K562 (cell line): ENCODE results near the gene HIVEP3. TPM values are rescaled to one million over a fixed set of nuclear protein-coding genes. Genes with fewer than 3 reads are reported as not detected.

Experiments
- MGA ChIP-seq: fragments of 450-650 bp; IDR thresholded peaks from 2 replicates; pipeline ENCODE4 v1.6.1; 2016; ENCODE audit warnings: mild to moderate bottlenecking, moderate library complexity
- polyA plus RNA-seq, 8 experiments: library from polyadenylated mRNA; depleted of rRNA in 4 of 8; stranded (reverse) in 5 of 8; unstranded in 3 of 8; fragments of >200 nt; fragmentation: Nextera tagmentation in 2 of 8; fragmentation: Illumina TruSeq in 1 of 8; extraction: Ambion mirVana in 2 of 8; extraction: Trizol in 1 of 8; gene quantifications; 2 replicates each; pipeline versions ENCODE4 v1.2.1 to v1.2.3, GENCODE V29; 2011 to 2014; ENCODE audit warnings: inconsistent platforms in 1 of 8, missing spikeins in 1 of 8
- total RNA-seq, 7 experiments: library from RNA; depleted of rRNA in 6 of 7; stranded (reverse); fragments of >200 nt in 6 of 7; fragmentation: Illumina TruSeq in 2 of 7; extraction: Trizol in 2 of 7; gene quantifications; 2 replicates each; pipeline versions ENCODE4 v1.2.1 to v1.2.3, GENCODE V29; 2011 to 2021; ENCODE audit warnings: low replicate concordance in 1 of 7

HIVEP3 gene
- total and polyA plus RNA-seq, 9 of the 15 experiments (the other 6 are each of a cell fraction or from before 2014, with no cell fraction given) = 0.09 to 0.58 (median 0.34) TPM; not detected in 1

- no peak for TF ChIP-seq MGA
- TF ChIP-seq, all 486 proteins: peak for 0
Measured at GRCh38 chr1:41752514-41753170, 166.1 kb downstream of the HIVEP3 start (continued).
